RPMI7951 (cell line): ENCODE measurements around the gene PGAP2. TPM values are rescaled to one million over a fixed set of nuclear protein-coding genes. Genes with fewer than 3 reads are reported as not detected.

Experiments used
- DNase-seq: peaks from one replicate; pipeline ENCODE4 v3.0.0-alpha.2; 2012; ENCODE audit warnings: low read depth
- total RNA-seq: library from RNA; depleted of rRNA; stranded (reverse); fragments of >200 nt; shearing (Covaris generic); gene quantifications from 2 replicates; pipeline ENCODE4 v1.2.3, GENCODE V29; 2014

The PGAP2 gene
- total RNA-seq, 1 experiment from 2014 or later, result 9.0 TPM

DNA sequence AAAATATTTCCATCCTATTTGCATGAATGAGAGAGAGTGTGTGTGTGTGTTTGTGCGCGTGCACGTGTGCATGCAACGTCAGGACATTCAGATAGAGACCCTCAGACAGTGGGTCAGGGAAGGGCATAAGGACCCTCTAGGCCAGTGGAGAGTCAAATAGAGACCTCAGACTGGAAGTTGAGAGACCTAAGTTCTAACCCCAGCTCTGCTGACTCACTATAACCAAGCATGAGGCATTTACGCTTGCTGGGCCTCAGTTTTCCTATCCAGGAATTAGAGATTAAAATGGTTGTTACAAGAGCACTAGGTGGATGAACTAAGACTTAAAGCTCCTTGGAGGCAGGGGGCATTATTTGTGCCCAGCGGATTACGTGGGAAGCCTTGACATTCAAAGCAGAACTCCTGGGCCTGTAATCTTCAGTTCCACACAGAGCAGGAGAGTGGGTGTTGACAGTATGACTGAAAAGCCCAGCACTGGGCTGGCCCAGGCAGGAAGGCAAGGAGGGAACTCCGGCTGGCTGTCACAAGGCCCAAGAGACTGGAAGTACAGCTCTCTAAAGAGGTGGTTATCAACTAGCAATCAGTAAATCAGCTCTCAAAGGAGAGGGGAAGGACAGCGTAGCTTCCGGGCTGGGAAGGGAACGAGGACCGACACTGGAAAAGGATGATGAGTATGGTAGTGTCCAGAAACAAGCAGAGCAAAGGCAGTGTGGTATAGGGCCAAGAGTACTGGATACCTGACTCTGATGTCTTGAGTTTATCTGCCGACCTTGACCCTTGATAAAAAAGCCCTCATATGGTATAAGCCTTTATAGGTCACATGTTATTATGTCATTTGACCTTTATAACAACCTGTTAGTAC, 23.2 kb downstream of the PGAP2 start:
- no peak for DNase-seq

DNA sequence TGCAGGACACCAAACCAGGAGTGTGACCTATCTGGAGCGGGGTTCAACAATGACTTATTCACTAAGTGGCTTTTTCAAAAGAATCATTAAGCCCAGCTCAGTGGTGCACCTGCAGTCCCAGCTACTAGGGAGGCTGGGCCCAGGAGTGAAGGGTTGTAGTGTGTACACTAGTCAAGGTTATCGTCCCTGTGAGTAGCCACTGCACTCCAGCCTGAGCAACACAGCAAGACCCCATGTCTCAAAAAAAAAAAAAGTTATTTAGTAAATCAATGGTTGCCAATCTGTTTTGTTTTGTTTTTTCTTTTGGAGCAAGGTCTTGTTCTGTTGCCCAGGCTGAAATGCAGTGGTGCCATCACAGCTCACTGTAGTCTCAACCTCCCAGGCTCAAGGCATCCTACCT, 24.5 kb downstream of the PGAP2 start:
- DNase-seq, result no peak

DNA sequence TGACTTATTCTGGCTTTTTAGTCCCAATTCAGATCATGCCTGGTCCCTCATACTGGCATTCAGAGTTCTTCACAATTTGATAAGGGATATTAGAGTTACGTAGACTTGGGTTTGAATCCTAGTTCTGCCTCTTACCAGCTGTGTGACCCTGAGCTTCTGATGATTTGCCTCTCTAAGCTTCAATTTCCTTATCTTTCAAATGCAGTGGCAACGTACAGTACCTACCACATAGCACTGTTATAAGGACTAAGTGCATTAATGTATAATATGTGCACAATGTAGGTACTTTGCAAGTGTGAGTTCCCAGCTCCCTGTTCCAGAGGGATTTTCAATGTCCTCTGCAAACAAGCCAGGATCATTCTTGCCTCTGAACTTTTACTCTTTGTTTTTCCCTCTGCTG, 25.1 kb downstream of the PGAP2 start:
- no peak for DNase-seq

DNA sequence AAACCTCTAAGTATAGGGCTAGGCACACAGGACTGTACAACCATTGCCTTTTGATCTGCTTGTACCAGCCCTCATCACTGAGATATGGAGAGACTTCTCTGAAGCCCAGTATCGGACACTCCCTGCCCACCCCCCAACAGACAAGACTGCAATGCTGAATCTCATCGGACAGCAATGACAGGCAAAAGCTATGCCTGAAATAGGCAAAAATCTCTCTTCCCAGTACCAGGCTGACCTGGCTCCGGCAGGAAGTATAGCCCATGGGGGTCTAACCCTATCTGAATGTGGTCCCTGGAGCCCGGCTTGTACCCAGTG, 25.9 kb downstream of the PGAP2 start:
- no peak for DNase-seq

DNA sequence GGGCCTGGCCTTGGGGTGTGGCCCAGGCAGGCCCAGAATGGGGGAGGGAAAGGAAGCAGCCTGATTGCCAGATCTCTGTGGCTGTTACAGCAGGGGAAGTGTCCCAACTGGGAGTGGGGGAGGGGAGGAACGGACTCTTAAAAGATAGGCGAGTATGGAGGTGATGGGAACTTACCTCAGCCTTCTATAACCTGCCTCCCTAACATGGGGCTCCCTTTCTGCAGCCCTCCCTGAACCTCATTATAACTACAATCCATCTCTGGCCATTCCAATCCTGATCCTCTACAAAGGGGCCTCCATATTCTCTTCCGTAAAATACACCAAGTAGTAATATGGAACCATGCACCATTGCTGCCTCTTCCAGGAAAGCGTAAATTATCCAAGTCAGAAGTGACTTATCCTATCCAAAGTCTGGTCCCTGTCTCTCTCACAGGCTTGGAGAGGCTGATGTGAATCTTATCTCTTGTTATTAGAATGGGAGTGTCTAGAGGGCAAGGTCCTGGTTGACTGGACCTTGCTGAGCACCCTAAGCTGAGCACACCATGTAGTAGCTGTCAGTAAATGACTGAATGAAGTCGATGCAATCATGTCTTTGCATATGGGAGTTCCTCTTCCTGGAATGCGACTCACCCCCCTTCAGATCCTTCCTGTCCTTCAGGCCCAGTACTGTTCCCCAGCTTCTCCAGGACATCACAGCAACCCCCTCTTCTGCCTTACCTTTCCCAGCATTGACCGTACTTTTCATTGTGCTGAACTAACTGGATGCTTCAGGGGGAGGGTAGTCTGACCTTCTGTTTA, 26.5 kb downstream of the PGAP2 start:
- DNase-seq, result no peak

DNA sequence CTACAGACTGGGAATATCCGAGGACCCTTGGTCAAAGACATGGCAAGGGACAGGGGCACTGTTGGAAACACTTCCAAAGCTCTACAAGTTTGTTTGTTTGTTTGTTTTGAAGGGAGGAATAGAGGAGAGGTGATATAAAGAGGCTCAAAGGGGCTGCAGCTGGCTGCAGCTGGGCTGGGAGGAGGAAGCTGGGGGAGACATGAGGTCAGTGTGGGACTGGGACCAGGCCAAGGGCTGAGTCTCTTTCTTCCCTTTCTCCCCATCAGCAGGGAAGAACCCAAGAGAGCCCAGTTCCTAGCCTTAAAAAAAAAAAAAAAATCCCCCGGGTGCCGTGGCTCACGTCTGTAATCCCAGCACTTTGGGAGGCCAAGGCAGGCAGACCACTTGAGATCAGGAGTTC, 27.4 kb downstream of the PGAP2 start:
- no peak for DNase-seq

DNA sequence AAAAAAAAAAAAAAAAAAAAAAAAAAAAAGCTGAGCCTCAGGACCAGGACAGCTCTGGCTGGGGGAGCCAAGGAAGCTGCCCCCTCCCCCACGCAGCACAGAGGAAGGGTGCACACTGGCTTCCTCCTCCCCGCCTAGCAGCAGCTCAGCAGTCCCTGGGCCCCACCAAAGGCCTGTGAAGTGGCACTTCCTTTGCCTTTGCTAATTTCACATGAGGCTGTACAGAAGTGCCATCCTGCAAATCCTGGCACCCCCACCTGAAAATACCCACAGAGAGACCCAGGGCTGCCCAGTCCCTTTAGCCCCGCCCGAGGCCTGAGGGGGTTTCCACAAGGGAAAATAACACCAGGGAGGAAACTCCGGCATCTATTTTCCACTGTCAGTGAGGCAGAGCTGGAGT, 28.5 kb downstream of the PGAP2 start:
- no peak for DNase-seq

DNA sequence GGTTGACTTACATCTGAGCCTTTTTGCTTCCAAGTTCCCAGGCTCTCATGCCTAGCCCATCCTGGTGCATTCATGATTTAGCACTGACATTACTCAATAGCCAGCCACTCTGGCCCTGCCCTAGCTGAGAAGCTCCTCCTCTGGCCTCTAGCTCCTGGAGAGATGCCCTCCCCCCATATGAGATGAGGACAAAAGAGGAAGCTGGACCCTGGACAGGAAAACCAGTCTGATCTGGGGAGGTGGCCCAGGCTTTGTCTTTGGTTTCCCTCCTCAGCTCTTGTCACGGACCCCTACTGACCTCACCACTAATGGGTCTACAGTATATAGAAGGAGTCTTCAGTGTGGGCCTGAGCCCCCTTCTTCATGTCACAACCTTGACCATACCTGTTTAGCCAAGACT, 29.4 kb downstream of the PGAP2 start:
- DNase-seq, result no peak

DNA sequence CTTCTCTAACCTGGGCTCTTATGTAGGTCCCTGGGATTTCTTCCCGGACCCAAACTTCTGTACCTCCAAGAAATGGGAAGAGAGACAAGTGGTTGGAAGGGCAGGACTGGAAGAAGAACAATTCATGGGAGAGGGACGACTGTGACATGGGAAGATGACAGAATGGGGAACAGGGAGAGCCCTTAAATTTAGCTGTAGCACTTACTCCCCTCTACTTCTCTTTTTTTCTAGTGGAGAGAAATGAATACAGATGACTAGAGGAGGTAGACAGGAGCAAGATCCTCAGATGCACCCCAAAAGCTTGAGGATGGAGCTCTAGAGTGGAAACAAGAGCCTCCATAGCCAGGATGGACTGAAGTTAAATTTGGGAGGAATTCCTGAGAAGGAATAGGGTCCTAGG, 30.1 kb downstream of the PGAP2 start:
- DNase-seq, result no peak

DNA sequence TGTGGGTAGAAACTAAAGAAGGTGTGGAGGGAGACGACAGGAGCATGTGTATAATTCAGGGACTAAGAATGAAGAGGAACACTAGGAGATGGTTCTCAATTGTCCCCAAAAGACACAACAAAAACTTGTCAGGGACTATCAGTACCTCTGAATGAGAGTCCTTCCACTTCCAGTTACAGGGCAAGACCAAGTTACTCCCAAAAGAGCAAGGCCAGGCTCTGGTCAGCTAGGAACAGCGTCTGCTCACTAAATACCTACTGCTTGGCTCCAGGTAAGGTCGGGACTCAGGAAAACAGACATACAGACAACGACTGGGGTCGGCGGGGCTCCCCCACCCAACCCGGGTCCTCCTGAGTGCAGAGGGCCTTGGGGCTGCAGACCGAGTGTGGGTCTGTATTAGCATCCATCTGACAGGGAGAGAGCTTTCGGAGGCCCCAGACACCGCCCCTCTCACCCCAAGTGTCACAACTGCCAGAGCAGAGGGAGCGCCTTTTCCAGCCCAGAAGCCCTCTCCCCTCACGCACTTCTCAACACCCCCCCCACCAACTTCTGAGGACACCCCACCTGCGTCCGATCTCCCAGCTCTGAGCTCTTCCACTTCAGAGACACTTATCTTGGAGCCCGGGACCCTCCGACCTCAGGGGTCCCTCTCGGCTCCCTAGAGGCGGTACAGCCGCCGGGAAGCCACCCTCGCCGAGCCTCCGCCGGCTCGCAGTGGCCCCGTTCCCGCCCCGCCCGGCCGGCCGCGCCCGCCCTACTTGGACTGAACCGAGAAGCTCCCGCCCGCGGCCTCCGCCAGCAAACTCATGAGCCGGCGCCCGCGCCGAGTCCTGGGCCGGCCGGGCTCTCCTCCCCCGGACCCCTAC, 31.9 kb downstream of the PGAP2 start:
- no peak for DNase-seq

DNA sequence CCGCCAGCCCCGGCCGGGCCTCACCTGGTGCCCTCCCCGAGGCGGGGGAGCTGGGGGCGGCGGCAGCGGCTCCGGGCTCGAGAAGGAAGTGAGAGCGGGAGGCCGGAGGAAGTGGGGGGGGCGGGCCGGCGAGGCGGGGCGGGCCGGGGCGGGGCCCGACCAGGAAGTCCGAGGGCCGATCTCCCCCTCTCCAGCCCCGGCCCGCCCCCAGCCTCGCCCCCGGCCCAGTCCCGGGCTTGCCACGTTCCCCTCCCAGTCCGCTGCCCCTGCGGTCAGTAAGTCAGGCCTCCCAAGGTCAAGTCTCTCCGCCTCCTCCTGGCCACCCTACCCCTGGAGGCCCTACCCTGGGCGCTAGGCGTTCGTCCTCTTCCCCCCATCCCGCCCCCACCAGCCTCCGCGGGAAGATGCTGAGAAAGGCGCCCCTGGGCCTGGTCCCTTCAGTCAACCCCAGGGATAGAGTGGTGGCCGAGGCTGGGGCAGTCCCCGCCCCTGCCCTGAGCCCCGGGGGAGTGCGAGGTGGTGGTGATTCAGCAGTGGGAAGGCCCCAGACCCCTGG, 32.6 kb downstream of the PGAP2 start, which contains the start of gene RHOG:
Gene RHOG (minus strand): TSS at position 90 of the 556 bp plus-strand sequence. CDS start 12,821 bp downstream, outside the sequence.
- peak; percentile 86 for DNase-seq

DNA sequence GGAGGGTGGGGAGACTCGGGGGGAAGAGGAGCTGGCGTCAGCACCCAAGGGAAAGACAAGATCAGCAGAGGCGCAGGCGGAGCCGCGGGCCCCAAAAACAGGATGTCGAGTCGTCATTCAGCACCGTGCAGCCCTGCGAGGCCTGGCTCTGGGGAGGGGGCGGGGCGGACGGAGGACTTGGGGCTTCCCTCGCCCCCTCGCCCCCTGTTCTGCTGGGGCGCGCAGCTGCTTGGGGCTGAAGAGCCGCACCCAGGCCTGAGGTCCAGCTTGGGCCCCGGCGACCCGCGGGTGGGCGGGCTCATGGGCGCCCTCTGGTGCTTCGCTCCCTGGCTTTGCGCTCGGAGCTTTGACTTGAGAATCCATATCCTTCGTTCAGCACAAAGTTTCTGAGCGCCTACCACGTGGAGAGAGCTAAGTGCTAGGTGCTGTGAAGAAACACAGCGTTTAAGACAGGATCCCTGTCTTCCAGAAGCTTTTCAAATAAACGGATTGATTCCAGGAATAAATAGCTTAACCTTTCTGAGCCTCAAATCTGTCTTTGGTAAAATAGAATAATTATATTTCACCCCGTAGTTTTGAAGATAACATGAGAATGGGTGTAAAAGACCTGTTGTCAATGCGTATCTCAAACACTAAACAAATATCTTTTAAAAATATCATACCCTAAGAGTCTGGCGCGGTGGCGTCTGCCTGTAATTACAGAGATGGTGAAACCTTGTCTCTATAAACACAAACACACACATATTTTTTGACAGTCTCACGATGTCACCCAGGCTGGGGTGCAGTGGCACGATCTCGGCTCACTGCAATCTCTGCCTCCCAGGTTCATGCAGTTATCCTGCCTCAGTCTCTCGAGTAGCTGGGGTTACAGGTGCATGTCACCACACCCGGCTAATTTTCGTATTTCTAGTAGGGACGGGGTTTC, 33.3 kb downstream of the PGAP2 start:
- DNase-seq, result peak; percentile 79

DNA sequence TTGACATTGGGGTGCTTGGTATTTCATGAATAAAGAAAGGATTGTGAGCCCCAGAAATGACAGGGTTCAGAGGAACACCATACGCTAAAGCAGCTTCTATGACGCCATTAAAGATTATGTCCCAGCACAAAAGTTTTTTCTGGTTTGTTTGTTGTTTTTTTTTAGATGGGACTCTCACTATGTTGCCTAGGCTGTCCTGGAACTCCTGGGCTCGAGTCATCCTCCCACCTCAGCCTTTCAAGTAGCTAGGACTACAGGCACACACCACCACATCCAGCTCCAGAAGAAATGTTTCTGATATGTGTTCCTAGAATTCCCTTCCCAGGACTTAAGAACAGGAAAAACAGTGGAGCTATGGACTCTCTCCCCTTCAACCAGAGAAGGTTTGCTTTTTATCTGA, 35.0 kb downstream of the PGAP2 start:
- DNase-seq, result no peak

DNA sequence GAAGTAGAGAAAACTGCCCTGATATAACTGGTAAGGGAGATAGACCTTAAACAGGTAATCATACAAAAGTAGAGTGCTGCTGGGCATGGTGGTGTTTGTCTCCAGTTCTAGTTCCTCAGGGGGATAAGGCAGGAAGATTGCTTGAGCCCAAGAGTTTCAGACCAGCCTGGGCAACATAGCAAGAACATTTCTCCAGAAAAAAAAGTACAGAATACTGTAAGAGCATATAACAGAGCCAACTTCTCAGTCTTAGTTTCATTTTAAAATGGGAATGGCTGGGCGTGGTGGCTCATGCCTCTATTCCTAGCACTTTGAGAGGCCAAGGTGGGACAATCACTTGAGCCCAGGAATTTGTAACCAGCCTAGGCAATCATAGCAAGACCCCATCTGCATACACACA, 36.9 kb downstream of the PGAP2 start:
- DNase-seq, result no peak

DNA sequence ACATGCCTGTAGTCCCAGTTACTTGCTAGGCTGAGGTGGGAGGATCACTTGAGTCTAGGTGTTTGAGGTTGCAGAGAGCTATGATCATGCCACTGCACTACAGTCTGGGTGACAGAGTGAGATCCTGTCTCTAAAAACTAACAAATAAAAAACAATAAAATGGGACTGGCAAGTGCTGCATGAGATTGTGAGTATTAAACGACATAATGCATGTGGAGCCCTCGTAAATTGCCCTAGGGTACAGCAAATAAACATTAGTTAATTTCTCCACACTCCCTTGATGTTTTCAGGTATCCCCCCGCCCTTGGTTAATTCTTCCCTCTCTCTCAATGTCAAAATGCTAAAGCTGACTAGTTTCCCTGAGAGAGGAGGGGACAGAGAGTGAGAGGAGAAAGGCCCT, 37.3 kb downstream of the PGAP2 start:
- DNase-seq, result no peak

DNA sequence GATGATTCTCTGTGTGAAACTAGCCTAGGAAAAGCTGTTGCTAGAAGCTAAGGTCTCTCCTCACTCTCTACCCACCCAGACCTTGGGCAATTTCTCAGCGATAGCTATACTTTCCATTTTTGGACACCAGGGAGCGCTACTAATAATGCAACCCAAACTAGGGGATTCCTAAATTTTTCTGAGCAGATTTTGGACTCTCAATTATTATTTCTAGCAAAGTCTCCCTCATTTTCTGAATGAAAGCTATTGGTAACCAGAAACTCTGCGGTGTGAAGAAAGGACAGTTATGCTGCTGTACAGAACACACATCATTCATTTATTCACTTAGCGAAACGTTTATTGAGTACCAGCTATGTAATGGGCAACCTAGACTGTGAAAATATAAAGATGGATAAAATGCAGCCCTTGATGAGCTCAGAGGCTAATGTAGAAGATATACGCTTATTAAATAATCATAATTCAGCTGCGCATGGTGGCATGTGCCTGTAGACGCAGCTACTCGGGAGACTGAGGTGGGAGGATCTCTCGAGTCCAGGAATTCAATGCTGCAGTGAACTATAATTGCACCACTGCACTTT, 41.0 kb downstream of the PGAP2 start:
- peak; percentile 47 for DNase-seq

DNA sequence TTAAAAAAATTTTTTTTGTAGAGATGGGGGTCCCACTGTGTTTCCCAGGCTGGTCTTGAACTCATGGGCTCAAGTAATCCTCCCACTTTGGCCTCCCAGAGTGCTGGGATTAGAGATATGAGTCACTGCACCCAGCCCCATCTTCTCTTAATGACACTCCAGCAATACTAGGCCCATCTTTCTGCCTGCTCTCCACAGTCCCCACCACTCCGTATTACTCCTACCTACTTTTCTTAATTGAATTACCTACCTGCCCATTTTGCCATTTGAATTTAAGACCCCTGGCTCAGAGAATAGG, 45.1 kb downstream of the PGAP2 start:
- DNase-seq, result no peak

DNA sequence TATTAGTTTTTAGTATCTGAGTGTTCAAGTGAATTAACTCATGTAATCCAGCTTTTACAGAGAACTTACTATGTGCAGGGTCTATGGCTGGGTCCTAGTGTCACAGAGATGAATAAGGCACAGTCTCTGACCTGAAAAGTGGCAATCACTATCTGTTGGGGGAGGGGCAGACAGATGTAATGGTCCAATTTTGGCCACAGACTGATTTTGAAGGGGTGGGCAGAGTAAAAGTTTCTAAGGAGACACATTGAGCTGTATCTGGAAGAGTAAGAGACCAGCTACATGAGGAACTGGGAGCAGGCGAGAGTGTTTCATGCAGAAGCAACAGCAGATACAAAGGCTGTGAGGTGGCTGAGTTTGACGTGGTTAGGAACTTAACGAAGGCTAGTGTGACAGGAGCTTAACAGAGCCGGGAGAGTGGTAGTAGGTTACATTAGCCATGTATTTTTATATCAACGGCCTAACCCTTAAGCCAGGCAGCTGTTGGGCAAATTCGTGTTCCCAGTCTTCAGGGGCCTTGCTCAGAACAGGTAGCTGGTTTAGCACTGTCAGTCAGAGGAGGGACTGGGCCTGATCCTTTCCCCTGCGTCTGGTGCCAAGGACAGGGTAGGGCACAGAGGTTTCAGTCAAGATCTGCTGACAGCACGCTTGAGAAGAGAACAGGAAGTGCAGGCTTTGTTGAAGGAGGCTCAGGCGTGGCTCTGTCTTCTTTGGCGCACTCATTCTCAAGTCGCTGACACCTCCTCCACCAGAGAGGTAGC, 45.7 kb downstream of the PGAP2 start:
- DNase-seq, result no peak

DNA sequence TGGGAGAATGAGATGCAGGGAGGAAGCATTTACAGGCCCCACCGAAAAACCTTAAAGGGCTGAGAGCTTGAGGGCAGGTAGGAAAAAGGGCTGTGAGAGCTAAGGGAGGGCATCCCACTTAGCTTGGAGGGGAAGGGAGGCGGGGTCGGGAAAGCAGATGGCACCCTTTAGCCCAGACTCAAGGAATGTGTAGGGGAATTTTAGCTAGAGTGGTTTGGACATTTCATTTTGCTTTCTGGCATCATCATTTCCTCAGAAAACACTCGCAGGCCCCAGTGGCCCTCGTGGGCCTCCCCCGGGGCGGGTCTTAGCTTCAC, 46.3 kb downstream of the PGAP2 start:
- no peak for DNase-seq
